ENCODE data around the gene ARRB2.

Gene ARRB2

GRCh38 chr17:4733073-4733531, 22.7 kb downstream of the ARRB2 start:
- H3K27ac ChIP-seq, result no peak overlapping the region

GRCh38 chr17:4734857-4735475, 24.5 kb downstream of the ARRB2 start:
- no peak for TF ChIP-seq ZFX (IDR thresholded peaks at IDR 0.05; ENCODE audit: borderline replicate concordance)
- TF ChIP-seq, protein P1, sequence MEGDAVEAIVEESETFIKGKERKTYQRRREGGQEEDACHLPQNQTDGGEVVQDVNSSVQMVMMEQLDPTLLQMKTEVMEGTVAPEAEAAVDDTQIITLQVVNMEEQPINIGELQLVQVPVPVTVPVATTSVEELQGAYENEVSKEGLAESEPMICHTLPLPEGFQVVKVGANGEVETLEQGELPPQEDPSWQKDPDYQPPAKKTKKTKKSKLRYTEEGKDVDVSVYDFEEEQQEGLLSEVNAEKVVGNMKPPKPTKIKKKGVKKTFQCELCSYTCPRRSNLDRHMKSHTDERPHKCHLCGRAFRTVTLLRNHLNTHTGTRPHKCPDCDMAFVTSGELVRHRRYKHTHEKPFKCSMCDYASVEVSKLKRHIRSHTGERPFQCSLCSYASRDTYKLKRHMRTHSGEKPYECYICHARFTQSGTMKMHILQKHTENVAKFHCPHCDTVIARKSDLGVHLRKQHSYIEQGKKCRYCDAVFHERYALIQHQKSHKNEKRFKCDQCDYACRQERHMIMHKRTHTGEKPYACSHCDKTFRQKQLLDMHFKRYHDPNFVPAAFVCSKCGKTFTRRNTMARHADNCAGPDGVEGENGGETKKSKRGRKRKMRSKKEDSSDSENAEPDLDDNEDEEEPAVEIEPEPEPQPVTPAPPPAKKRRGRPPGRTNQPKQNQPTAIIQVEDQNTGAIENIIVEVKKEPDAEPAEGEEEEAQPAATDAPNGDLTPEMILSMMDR (IDR thresholded peaks at IDR 0.05), result no peak

More at GRCh38 chr17:4733073-4733531, 22.7 kb downstream of the ARRB2 start:
- TF ChIP-seq, protein P1 (IDR thresholded peaks at IDR 0.05), result no peak
- TF ChIP-seq ZFX (IDR thresholded peaks at IDR 0.05; ENCODE audit: borderline replicate concordance), result no peak

GRCh38 chr17:4735876-4736651, 25.6 kb downstream of the ARRB2 start:
- TF ChIP-seq ZFX (IDR thresholded peaks at IDR 0.05; ENCODE audit: borderline replicate concordance), result no peak
- TF ChIP-seq, protein P1 (IDR thresholded peaks at IDR 0.05), result no peak

More at GRCh38 chr17:4734857-4735475, 24.5 kb downstream of the ARRB2 start:
- H3K27ac ChIP-seq, result no peak overlapping the region

DNA sequence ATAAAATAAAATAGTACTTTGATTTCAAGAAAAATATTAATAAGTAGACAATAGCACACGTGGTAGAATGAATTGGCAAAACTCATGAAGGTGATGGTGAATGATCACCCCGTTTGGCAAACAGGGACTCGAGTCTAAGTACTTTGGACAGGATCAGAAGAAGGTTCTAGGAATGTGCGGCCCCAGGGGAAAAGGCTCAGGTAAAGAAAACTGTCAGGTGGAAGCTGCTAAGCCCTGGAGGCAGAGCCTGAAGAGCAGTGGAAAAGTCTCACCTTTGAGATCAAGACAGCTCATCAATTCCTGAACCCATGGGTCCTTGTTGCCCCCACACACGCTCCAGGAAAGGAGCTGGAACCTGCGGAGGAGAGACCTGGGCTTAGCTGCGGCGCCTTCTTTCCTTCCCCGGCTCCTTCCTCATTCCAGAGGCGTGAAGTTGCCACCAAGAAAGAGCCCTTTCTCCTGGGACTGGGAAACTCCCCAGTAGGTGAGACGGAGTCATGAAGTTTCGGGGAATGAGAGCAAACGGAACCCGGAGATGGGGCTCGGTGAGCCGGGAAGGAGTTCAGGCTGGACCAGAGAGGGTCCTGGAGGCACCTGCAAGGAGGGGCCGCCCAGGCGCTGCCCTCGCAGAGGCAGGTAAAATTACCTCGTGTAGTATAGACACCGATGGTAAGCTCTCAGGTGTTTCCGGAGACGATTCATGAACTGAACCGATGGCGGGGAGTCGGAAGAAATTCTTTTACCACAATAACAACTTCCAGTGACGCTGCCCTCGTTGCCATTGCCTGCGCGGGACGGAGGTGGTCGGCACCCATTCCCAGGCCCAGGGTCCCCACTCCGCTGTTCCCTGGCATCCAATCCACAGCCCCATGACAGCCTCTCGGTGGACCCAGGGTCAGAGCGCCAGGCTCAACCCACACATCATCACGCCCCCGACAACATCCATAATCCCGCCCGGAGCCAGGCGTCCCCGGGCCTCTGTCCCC, 28.0 kb downstream of the ARRB2 start:
- no peak for TF ChIP-seq ZFX (IDR thresholded peaks at IDR 0.05; ENCODE audit: borderline replicate concordance)
- TF ChIP-seq, protein P1 (IDR thresholded peaks at IDR 0.05), result no peak
- no peak overlapping the region for H3K27ac ChIP-seq

More at GRCh38 chr17:4735876-4736651, 25.6 kb downstream of the ARRB2 start:
- H3K27ac ChIP-seq, result no peak overlapping the region

DNA sequence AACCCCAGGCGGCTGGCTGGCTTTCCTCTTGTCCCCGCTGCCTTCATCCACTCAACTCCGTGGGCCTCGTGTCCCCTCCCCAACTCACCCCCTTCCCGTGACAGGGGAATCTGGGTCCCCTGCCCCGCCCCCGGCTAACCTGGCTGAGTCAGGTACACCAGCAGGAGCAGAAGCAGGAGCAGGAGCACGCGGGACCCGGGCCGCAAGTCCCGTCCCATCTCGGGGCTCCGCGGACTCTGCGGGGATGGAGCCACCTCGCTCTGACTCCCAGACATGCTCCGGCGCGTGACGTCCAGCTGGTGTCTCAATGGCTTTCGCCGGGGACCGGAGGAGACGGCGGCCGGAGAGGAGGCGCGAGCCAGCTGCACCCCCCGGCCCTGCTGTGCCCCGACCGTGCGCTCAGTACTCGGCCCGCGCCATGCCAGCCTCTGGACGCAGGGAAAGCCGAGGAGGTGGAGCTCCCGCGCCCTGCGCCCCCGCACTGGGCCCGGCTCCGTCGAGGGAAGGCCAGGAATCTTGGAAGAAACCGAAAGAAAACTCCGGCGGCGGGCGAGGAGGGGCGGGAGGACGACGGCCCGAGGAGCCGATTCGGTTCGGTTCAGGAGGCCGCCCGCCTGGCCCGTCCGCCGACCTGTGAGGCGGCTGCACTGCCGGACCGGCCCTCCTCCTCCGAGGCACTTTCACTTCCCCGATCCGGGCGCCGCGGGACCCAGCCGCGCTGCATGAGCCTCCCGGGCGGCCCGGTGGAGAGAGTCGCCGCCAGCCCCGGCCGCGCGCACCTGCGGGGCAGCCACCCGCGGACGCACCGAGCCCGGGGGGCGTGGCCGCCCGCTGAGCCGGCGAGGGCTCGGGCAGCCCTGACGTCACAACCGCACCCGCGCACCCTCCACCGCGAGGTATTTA, 28.9 kb downstream of the ARRB2 start, which contains the start of the genes CXCL16 and ZMYND15:
CXCL16 (minus strand) TSS at position 807 of the 903 bp plus-strand sequence; CDS start at position 218, 589 bp downstream.
ZMYND15 (plus strand) TSS at position 712 of the 903 bp plus-strand sequence. CDS start 716 bp downstream, outside the sequence.
- no peak for TF ChIP-seq ZFX (IDR thresholded peaks at IDR 0.05; ENCODE audit: borderline replicate concordance)
- TF ChIP-seq, protein P1 (IDR thresholded peaks at IDR 0.05), result no peak
- no peak within 1 kb of the TSS for H3K27ac ChIP-seq

DNA sequence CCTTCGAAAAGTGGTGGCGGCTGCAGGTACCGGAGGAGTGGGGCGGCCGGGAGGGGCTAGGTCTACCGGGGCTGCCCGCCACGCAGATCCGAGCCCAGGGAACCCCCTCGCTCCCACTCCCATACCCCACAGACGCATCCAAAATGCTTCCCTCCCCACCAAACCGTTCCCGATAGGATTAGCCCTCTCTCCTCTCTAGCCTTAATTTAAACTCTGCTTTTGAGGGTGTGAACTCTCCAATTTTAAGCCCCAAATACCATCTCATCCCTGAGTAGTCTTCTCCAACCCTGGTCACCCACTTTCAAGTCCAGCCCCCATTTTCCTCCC, 29.6 kb downstream of the ARRB2 start:
- TF ChIP-seq, protein P1 (IDR thresholded peaks at IDR 0.05), result no peak
- no peak for TF ChIP-seq ZFX (IDR thresholded peaks at IDR 0.05; ENCODE audit: borderline replicate concordance)
- H3K27ac ChIP-seq, result no peak overlapping the region

Data from 22Rv1 (cell line).